Epidermal melanocyte (primary cell): ENCODE measurements around the gene ERP27.
A peak's percentile ranks its signal among the peaks of the same experiment; 100 is the strongest.

Experiments
- DNase-seq: peaks from one replicate; pipeline ENCODE4 v3.0.0; 2011; ENCODE audit warnings: low spot score; ENCODE audit not compliant: insufficient read length

The ERP27 gene

GRCh38 chr12:14959916-14960496, 21.7 kb upstream of the ERP27 start:
- no peak for DNase-seq

DNA sequence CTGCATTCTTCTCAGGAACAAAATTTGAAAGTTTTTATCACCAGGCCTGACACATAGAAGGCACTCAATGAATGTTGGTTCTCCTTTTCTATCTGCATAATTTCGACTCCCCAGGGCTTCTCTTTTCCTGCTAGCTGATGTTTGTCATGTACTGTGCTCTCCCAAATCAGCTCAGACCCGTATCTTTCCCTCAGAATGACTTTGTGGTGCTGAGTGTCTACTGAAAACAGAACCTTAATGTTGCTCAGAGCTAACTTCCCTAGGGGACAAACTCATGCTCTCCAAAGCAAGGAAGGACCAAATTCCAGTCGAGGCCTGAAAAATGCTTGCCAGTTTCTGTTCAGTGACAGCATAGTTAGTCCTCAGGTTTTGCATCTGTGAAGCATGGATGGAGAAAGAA, 21.1 kb upstream of the ERP27 start:
- no peak for DNase-seq

DNA sequence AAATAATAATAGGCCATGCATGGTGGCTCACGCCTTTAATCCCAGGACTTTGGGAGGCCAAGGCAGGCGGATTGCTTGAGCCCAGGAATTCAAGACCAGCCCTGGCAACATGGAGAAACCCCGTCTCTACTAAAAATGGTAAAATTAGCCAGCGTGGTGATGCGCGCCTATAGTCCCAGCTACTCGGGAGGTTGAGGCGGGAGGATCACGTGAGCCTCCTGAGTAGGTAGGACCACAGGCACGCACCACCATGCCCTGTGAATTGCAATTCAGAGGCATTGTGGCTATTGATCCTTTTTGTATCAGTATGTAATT, 20.7 kb upstream of the ERP27 start:
- DNase-seq: no peak

DNA sequence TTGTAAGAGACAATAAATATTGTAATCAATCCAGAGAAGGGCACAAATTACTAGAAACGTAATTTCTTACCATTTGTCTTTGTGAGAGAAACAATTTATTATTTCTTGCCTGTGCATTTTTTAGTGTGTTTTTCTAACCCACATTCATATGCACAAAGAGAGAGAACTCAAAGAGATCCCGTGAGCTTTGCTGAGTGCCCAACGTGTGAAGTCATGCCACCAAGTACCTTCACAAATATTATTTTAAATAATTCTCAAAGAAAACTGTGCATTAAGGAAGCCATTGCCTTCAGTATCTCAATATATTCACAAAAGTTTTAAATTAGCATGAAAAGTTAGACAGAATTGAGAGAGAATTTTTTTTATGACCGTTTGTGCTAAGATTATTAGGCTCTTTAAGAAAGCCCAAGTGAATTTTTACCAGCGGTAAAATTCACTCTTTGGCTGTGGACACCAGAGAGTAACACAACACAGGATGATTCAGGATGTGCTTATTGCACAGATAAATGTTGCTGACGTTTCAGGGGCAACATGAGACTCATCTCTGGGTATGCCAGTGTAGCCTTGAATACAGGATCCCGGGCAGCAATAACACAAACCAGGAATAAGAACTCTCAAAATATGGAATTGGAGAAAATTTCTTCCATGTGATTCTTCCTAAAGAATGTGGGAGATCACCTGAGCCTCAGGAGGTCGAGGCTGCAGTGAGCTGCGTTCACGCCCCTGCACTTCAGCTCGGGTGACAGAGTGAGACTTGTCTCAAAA, 20.2 kb upstream of the ERP27 start:
- no peak for DNase-seq

GRCh38 chr12:14957551-14958168, 19.3 kb upstream of the ERP27 start:
- no peak for DNase-seq

DNA sequence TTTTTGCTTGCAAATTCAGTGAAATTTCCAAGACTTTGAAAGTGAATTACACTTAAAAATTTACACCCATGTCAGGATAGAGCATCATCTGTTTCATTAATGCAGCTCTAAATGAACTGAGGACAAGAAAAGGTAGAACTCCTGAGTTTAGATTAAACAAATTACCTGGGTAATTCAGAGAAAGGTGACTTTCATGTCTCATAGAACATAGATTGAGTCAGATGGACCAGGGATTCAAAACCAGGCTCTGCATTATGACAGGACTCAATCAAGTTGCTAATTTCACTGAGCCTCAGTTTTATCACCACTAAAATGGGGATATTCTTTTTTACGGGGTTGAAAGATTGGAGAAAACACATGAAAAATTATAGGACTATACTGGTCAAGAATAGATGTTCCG, 18.6 kb upstream of the ERP27 start:
- no peak for DNase-seq

DNA sequence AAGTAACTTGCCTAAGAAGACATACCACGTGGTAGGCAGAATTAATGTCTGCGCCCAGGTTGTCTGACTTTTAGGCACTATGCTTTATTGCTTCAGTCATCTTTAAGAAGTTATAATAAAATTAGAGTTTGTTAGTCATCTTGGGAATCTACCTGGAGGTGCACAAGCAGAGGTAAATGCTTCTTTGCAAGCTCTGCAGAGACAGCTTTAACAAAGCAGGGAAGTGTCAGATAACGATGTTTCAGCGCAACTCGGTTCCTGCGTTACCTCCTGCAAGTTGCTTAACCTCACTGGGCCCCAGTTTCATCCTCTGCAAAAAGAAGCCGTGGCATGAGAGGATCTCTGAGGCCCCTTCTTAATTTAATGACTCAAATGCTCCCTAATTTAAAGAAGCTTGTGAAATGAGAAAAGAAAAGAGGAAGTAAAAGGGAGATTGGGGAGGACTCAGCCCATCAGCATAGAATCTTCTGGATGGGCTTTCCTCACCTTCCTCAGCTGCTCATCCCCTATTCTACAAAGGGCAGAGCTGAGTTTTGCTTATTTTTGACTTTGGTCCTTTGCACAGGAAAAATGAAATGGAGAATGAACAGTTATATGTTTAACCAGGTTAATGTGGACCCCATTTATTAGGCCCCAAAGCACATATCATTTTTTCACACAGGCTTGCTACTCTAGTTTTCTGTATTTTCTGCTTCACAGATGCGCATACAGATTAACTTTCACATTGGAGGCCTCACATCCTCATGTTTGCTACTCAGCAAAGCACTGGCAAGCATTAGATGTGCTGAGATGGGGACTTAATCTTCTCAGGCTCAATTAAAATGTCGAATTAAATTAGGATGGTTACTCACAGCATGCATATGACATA, 17.9 kb upstream of the ERP27 start:
- DNase-seq: no peak

GRCh38 chr12:14954269-14954668, 15.9 kb upstream of the ERP27 start:
- no peak for DNase-seq

DNA sequence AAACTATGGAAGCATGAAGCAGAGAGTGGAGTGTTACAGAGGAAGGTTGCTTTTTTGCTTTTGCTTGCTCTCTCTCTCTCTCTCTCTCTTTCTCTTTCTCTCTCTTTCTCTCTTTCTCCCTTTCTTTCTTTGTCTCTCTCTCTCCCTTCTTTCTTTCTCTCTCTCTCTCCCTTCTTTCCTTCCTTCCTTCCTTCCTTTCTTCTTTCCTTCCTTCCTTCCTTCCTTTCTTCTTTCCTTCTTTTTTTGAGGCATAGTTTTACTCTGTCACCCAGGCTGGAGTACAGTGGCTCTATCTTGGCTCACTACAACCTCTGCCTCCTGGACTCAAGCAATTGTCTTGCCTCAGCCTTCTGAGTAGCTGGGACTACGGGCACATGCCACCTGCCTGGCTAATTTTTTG, 15.4 kb upstream of the ERP27 start:
- DNase-seq: no peak

DNA sequence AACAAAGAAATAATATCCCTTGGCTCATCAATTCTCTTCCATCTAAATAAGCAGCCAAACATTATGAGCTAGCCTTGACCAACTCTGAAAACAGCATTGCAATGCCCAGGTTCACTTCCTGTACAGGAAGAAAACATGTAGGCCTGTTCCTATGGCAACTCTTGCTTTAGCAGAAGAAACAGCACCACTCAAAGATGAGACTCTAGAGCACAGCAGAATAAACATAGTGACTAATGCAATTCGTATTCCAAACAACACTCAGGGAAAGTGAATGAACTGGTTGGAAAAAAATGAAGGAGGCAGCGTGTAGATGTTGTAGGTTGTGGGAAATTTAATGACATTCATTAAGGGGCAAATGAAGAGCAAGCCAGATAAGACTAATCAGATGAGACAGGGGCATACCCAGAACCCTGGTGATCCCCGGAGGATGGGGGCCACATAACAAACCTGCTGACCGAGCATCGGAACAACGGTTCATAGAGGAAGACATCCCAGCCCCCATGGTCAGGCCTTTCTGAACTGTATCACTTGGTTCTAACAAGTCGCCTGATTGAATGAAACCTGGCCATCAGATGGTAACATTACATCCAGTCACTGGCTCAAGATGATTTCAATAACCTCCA, 14.1 kb upstream of the ERP27 start:
- no peak for DNase-seq

DNA sequence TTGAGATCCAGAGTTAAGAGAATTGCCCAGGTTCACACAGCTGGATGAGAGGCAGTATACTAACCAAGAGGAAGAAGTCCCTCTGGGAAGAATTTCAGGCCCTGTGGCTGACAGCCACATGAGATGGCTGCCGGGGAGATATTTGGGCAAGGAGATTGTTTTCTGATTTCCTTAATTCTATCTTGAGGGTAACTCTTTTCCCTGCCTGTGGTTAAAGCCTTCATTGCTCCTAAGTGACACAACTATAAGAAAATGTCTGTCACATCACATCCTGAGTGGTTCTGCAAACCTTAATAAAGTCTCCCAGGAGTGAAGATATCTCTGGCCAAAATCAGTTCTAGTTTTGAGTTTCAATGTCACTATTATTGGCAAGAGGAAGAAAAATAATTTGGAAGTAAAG, 13.5 kb upstream of the ERP27 start:
- no peak for DNase-seq

GRCh38 chr12:14950982-14951746, 12.8 kb upstream of the ERP27 start:
- DNase-seq: no peak

DNA sequence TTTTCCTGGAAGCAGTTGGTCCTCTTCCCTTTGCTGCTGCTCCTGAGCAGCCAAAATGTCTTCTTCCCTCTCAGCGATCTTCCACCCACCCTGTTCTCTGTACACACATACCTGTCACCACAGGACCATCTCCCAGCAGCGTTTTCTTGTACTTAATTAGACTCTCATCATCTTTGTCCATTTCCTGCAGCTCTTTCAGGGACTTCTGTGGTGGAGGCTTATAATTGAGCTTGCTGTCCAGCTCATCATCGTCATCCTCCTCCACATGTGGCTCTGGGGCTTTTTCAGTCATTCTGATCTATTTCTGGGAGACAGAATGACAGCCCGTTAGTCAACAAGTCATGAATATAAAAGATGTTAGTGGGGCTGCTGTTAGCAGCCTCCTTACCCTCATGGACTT, 12.1 kb upstream of the ERP27 start:
- no peak for DNase-seq

DNA sequence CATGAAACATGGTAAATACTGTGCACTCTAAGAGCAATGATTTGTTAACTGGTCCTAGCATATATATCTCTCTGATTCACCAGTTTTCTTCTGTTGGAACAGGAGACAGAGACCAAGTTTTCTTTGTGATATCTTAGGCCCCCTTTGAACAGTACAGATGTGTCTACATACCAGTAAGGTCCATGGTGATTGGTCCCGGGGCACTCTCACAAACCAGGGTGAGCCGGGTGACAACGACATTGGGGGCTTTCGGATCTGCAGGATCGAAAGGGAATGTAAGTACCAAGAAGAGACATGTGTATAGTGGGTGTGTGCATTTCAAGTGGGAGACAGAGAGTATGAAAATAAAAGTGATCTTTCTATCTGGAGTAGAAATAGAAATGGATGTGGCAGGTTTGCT, 11.3 kb upstream of the ERP27 start:
- DNase-seq: no peak

DNA sequence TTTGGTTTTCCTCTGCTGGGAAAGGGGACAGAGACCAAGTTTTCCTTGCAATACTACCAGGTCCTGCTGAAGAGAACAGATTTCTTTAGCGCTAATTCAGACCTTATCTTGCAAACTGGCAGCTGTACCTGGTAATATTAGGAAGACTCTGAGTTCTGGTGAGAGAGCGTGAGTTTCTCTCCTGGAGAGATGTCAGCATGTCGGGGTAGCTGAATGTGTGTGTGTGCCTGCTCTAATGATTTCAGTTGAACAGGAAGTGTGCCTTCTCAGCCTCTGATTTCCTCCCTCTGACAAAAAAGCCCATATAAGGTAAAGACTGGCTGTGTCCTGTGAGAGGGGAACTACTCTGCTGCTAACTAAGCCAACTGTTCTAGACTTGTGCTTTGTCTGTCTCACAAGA, 10.3 kb upstream of the ERP27 start:
- peak; percentile 27 for DNase-seq

- DNase-seq: no peak
Measured at GRCh38 chr12:14946861-14947260, 8.5 kb upstream of the ERP27 start.

- DNase-seq: no peak
Measured at GRCh38 chr12:14946162-14946561, 7.8 kb upstream of the ERP27 start.

- no peak for DNase-seq
Measured at GRCh38 chr12:14942196-14942931, 4.0 kb upstream of the ERP27 start.

DNA sequence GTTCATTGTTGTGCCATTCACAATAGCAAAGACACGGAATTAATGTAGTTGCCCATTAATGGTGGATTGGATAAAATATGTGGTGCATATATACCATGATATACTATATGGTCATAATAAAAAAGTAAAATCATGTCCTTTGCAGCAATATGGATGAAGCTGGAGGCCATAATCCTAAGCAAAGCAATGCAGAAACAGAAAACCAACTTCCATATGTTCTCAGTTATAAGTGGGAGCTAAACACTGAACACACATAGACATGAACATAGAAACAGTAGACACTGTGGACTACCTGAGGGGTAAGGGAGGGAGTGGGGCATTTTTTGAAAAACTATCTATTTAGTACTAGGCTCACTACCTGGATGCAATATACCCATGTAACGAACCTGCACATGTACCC, 3.0 kb upstream of the ERP27 start:
- DNase-seq: no peak

GRCh38 chr12:14937689-14938088, 648 bp downstream of the ERP27 start:
- DNase-seq: no peak
